ENCODE measurements around the gene ANOS1. TPM values are rescaled to one million over a fixed set of nuclear protein-coding genes. Genes with fewer than 3 reads are reported as not detected.

The ANOS1 gene
- total RNA-seq, 6 donors from 2014 or later: 16.8 to 118 (median 66.6) TPM

DNA sequence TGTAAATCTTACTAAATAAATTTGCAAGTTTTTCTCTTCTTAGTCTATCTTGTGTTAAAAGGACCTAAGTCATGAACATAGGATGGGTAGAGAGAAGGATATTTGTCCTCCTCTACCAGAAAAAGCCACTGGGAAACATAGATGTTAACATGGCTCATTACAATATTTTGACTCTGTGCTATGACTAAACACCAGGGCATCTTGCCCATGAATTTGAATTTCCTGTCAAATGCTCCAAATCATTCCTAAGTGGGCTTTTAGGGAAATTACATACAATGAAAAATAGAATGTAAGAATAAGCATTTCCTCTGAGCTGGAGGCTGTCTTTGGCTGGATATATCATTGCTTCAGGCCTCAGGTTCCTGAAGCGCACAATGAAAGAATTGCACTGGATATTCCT is 39.1 kb downstream of the ANOS1 start:
- no peaks in the 10 kb centered on the region for H3K36me3 ChIP-seq
- ATAC-seq (ENCODE audit: low FRiP score in 2 of 2): no peak
- no peaks in the 10 kb centered on the region for H3K9me3 ChIP-seq
- no peaks in the 10 kb centered on the region for H3K4me1 ChIP-seq
- 100% methylated on average over 1 of the region's 1 CpG for WGBS, 2 donors
- no peaks in the 10 kb centered on the region for H3K27me3 ChIP-seq
- TF ChIP-seq POLR2A (IDR thresholded peaks at IDR 0.05): no peak
- TF ChIP-seq, protein P1, sequence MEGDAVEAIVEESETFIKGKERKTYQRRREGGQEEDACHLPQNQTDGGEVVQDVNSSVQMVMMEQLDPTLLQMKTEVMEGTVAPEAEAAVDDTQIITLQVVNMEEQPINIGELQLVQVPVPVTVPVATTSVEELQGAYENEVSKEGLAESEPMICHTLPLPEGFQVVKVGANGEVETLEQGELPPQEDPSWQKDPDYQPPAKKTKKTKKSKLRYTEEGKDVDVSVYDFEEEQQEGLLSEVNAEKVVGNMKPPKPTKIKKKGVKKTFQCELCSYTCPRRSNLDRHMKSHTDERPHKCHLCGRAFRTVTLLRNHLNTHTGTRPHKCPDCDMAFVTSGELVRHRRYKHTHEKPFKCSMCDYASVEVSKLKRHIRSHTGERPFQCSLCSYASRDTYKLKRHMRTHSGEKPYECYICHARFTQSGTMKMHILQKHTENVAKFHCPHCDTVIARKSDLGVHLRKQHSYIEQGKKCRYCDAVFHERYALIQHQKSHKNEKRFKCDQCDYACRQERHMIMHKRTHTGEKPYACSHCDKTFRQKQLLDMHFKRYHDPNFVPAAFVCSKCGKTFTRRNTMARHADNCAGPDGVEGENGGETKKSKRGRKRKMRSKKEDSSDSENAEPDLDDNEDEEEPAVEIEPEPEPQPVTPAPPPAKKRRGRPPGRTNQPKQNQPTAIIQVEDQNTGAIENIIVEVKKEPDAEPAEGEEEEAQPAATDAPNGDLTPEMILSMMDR (IDR thresholded peaks at IDR 0.05): no peak
- no peak for TF ChIP-seq EP300 (IDR thresholded peaks at IDR 0.05)
- TF ChIP-seq POLR2AphosphoS5 (IDR thresholded peaks at IDR 0.05): no peak
- no peak overlapping the region for H3K27ac ChIP-seq
- H3K4me3 ChIP-seq: no peak overlapping the region
- DNase-seq: no peak

DNA sequence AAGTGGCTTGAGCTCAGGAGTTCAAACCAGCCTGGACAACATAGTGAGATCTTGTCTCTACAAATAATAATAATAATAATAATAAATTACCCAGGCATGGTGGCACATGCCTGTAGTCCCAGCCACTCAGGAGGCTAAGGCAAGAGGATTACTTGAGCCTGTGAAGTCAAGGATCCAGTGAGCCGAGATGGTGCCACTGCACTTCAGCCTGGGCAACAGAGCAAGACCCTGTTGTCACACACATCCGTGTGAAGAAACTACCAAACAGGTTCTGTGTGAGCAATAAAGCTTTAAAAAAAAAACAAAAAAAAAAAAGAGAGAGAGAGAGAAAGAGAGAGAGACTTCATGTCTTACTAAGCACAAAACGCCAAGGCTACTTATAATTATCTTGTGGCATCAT is 42.5 kb downstream of the ANOS1 start:
- Histone ChIP-seq H3K9me3 (no peaks in the 10 kb centered on the region), H3K4me1 (no peaks in the 10 kb centered on the region), H3K27me3 (no peaks in the 10 kb centered on the region), H3K4me3 (no peak overlapping the region), H3K36me3 (no peaks in the 10 kb centered on the region), H3K27ac (no peak overlapping the region)
- WGBS, 2 donors: 79 to 85% methylated on average over 3 of the region's 3 CpGs
- no peak for ATAC-seq (ENCODE audit: low FRiP score in 2 of 2)
- no peak for DNase-seq
- no peak for TF ChIP-seq POLR2A (IDR thresholded peaks at IDR 0.05)

DNA sequence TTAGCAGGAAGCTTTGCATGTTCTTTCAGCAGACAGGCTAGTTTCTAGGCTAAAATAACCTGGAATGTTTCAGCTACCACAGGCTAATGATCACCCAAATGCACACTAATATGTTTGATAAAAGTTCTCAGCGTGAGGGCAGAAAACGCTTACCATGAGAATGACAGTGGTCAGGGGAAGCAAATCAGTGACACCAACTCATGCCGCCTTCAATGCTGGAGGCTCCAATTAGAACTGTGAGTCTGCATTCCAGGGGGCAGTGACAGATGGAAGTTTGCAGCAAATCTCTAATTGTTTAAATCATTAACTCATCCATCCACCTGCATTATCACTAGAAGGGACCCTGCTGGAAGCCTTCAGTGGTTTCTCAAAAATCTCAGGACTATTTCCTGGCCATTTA is 43.2 kb downstream of the ANOS1 start:
- no peak for ATAC-seq (ENCODE audit: low FRiP score in 2 of 2)
- Histone ChIP-seq H3K9me3 (no peaks in the 10 kb centered on the region), H3K36me3 (no peaks in the 10 kb centered on the region), H3K27ac (no peak overlapping the region), H3K27me3 (no peaks in the 10 kb centered on the region), H3K4me1 (no peaks in the 10 kb centered on the region), H3K4me3 (no peak overlapping the region)
- 36 to 60% methylated on average over 1 to 3 of the region's 3 CpGs for WGBS, 2 donors
- no peak for DNase-seq
- TF ChIP-seq EP300 (IDR thresholded peaks at IDR 0.05): no peak
- TF ChIP-seq POLR2A (IDR thresholded peaks at IDR 0.05): no peak
- TF ChIP-seq POLR2AphosphoS5 (IDR thresholded peaks at IDR 0.05): no peak
- TF ChIP-seq, protein P1 (IDR thresholded peaks at IDR 0.05): no peak

DNA sequence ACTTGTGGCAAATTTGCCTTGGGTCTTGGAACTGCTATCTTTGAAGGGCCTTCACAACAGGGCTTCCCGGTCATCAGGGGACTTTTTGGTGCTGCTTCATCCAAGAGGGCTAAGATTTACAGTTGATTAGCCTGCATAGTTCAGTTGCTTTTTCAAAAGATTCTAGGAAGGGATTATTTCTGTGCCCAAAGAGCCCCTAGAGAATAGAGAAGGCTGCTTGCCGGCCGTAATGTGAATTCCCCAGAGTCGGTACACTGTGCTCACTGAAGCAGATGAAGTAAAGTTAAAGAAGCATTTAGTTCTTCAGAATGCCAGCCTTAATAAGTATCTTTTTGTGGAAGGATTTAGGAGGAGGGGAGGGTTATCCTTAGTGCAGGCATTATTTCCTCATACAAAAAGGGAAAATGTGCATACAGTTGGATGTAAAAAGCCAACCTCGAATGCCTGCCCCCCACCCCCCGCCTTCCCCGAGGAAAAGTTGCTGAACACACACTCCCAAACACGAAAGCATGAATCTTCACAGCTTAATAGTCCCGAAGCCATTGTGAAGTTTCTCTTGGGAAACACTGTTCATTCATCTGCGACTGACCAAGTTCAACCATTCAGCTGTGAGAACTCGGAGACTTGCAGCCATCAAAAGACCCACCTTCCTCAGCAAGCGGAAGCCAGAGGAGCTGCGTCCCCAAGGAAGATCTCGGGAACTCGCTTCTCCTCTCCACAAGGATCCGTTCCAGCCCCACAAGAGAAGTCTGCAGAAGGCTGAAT is 47.6 kb downstream of the ANOS1 start:
- TF ChIP-seq POLR2A (IDR thresholded peaks at IDR 0.05): no peak
- TF ChIP-seq, protein P1 (IDR thresholded peaks at IDR 0.05): no peak
- whole genome bisulfite sequencing, 2 donors: 77 to 85% methylated on average over 13 to 16 of the region's 16 CpGs
- no peaks in the 10 kb centered on the region for H3K9me3 ChIP-seq
- H3K36me3 ChIP-seq: no peaks in the 10 kb centered on the region
- no peak overlapping the region for H3K27ac ChIP-seq
- ATAC-seq (ENCODE audit: low FRiP score in 2 of 2) (no peak), DNase-seq (no peak)
- H3K4me1 ChIP-seq: no peaks in the 10 kb centered on the region
- no peak overlapping the region for H3K4me3 ChIP-seq
- H3K27me3 ChIP-seq: no peaks in the 10 kb centered on the region

DNA sequence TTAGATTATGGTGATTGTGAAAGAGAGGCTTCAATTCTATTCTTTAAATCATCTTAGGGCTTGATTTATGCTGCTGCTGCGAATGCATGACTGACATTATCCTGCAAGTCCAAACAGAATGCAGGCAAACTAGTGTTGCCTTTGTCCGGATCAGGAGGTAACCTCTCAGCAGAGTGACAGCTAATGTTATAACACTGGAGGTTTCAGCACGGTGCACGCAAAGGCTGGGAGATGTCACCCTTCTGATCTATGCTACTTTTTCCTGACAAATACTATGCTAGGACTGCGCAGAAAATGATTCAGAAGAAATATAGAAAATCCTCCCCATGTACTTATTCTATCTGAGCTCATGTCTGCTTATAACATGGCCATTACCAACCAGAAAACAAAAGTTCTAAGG is 48.2 kb downstream of the ANOS1 start:
- H3K4me3 ChIP-seq: no peak overlapping the region
- ATAC-seq (ENCODE audit: low FRiP score in 2 of 2): no peak
- no peaks in the 10 kb centered on the region for H3K36me3 ChIP-seq
- 83 to 91% methylated on average over 4 to 5 of the region's 5 CpGs for WGBS, 2 donors
- H3K4me1 ChIP-seq: no peaks in the 10 kb centered on the region
- no peaks in the 10 kb centered on the region for H3K27me3 ChIP-seq
- TF ChIP-seq POLR2AphosphoS5 (IDR thresholded peaks at IDR 0.05) (no peak), POLR2A (IDR thresholded peaks at IDR 0.05) (no peak), EP300 (IDR thresholded peaks at IDR 0.05) (no peak)
- TF ChIP-seq, protein P1 (IDR thresholded peaks at IDR 0.05): no peak
- H3K27ac ChIP-seq: no peak overlapping the region
- no peak for DNase-seq
- no peaks in the 10 kb centered on the region for H3K9me3 ChIP-seq
